ENCODE data around the gene FXYD4.
"Not testable (repeated sequence)": the region's sequence is repeated elsewhere in the genome, so short reads cannot be mapped to it uniquely, and the experiment has no call there.

Gene FXYD4

GRCh38 chr10:43421201-43421507, 49.7 kb downstream of the FXYD4 start:
- DNase-seq: no peak

- no peak for DNase-seq
Measured at GRCh38 chr10:43421519-43421918, 50.1 kb downstream of the FXYD4 start.

GRCh38 chr10:43421944-43422343, 50.5 kb downstream of the FXYD4 start:
- DNase-seq: not testable (repeated sequence)

- DNase-seq: no peak
Measured at GRCh38 chr10:43424416-43424815, 53.0 kb downstream of the FXYD4 start.
